GM20000 (cell line): ENCODE measurements around the gene RAB22A.

Experiments
- DNase-seq: peaks from one replicate; pipeline ENCODE4 v3.0.0; 2012; ENCODE audit warnings: low spot score
- CTCF ChIP-seq: IDR thresholded peaks from 2 replicates; pipeline ENCODE4 v1.5.1; 2012; ENCODE audit warnings: mild to moderate bottlenecking, control low read depth; ENCODE audit errors: extremely low read depth, missing control alignments

Gene RAB22A

GRCh38 chr20:58377017-58377416 is 67.5 kb downstream of the RAB22A start:
- TF ChIP-seq CTCF, result no peak
- no peak for DNase-seq

- no peak for TF ChIP-seq CTCF
- DNase-seq, result no peak
Measured at GRCh38 chr20:58377766-58378401, 68.4 kb downstream of the RAB22A start.

GRCh38 chr20:58378704-58379103 is 69.2 kb downstream of the RAB22A start:
- DNase-seq, result no peak
- no peak for TF ChIP-seq CTCF

- no peak for DNase-seq
- TF ChIP-seq CTCF, result no peak
Measured at GRCh38 chr20:58381627-58382026, 72.1 kb downstream of the RAB22A start.

- no peak for TF ChIP-seq CTCF
- DNase-seq, result no peak
Measured at GRCh38 chr20:58382096-58382495, 72.6 kb downstream of the RAB22A start.

- no peak for TF ChIP-seq CTCF
- no peak for DNase-seq
Measured at GRCh38 chr20:58384821-58385220, 75.3 kb downstream of the RAB22A start.

- TF ChIP-seq CTCF, result no peak
Measured at GRCh38 chr20:58388028-58388601, 78.6 kb downstream of the RAB22A start.

More at GRCh38 chr20:58388028-58388601, 78.6 kb downstream of the RAB22A start:
- DNase-seq, result no peak
